ENCODE measurements around the gene ANKRD36C.
"Not testable (repeated sequence)": the region's sequence is repeated elsewhere in the genome, so short reads cannot be mapped to it uniquely, and the experiment has no call there.

DNA sequence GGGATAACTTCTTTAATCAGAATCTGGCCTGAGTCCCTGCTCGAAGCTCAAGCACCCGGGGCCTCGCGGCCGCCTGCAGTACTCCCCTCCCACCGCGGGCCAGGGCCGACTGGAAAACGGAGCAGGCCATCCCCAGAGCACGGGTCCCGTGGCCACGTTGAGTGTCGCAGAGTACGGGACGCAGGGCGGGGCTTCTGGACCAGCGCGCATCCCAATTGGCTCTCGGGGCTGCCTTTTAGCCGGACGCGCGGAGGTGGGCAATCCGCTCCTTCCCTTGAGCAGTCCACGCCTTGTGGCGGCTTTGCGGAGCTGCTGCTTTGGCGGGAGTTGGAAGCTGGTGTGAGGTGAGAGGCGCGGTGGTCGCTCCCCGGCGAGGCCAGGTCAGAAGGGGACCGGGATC is 202.2 kb downstream of the ANKRD36C start:
- TF ChIP-seq POLR2A, EP300 (IDR thresholded peaks at IDR 0.05): not testable (repeated sequence)
- TF ChIP-seq, protein P1, sequence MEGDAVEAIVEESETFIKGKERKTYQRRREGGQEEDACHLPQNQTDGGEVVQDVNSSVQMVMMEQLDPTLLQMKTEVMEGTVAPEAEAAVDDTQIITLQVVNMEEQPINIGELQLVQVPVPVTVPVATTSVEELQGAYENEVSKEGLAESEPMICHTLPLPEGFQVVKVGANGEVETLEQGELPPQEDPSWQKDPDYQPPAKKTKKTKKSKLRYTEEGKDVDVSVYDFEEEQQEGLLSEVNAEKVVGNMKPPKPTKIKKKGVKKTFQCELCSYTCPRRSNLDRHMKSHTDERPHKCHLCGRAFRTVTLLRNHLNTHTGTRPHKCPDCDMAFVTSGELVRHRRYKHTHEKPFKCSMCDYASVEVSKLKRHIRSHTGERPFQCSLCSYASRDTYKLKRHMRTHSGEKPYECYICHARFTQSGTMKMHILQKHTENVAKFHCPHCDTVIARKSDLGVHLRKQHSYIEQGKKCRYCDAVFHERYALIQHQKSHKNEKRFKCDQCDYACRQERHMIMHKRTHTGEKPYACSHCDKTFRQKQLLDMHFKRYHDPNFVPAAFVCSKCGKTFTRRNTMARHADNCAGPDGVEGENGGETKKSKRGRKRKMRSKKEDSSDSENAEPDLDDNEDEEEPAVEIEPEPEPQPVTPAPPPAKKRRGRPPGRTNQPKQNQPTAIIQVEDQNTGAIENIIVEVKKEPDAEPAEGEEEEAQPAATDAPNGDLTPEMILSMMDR (IDR thresholded peaks at IDR 0.05), result not testable (repeated sequence)
